DMS79 treated with DMSO at 0.1 percent for 48 hours (cell line): Measurements from ENCODE around the gene SLC8A1.
A peak's percentile ranks its signal among the peaks of the same experiment; 100 is the strongest.

Experiments
- DNase-seq: peaks from one replicate; lab custom pipeline; 2025; lab: John Stamatoyannopoulos, UW

SLC8A1 gene

DNA sequence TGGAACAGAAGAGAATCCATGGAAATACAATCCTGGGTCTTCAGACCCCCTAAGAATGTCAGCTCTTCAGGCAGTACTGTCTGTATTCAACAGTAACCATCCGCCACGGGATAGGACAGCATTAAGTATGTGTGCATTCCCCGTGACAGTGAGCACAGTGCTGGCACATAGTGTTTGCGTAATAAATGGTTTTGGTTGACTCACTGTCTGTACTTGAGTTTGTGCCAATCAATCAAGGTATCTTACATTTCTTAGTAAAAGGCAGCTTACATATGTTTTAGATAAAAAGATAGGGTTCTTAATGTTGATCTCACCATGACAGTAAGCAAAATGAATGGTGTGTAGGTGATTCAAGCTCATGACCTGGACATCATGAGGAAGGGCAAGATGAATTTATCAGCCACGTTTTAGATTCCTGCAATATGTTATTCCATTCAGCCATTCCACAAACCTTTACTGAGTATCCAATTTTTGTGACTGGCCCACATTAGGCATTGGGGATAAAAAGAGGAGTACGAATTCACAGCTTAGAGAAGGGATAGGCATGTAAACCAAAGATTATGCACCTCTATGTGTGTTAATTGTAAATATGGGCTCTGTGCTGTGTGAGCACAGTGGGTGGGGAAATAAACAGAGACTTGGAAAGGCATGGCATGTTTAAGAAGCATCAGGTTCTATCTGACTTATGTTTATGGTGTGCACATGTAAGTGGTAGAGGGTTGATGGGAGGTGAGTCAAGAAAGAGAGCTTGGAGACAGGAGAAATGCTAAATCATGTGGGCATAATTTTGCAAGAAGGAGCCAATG is 258.8 kb downstream of the SLC8A1 start:
- DNase-seq = no peak

DNA sequence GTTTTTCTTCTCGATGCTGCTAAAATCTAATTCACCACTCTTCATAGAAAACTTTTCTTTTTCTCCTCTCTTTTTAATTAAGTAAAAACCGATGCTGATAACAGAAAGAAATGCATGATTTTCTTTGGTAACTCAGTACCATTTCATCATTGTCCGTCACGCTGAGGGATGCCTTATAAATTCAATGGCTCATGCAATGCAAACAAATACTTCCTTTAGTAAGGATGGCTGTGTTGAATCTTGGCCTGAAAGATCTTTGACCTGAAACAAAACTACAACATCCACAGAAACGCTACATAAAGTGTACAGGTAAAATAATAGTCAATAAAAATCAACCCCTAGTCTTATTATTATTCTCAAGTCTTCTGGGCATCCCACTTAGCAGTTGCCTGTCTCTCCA is 261.4 kb downstream of the SLC8A1 start:
- DNase-seq = peak; percentile 26

DNA sequence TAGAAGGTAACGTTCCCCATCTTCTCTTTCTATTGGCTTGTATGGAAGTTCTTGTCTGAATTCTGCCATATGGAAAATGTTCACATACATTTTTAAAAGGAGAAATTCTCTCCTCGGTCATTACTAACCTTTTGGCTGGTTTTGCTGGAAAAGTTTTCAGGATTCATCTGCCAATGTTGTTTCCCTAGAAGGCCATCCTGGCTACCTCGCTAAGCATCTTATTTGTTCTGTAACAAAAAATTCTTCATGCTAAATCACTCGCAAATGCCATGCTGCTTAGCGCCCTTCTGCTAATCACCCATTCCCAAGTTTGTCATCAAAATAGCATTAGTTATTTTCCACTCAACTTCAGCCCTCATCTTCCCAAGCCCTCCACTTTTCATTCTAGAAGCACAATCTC is 262.0 kb downstream of the SLC8A1 start:
- no peak for DNase-seq

DNA sequence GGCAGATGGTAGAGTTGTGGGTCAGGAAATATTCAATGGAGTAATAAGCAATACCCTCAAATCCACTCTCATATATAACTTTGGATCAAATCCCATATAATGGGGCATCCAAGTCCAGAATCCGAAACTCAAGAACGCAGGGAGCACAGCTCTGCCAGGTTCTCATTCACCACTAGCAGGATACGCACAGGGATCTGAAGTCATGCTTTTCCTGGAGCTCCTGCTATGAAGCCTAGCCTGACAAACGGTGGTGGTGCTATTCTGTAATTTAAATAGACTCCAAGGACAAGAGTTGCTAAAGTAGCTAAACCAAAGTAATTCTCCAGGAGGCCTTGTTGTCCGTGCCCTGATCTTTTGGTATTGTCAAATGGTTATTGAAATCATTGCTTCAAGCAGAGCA is 264.8 kb downstream of the SLC8A1 start:
- DNase-seq = no peak

DNA sequence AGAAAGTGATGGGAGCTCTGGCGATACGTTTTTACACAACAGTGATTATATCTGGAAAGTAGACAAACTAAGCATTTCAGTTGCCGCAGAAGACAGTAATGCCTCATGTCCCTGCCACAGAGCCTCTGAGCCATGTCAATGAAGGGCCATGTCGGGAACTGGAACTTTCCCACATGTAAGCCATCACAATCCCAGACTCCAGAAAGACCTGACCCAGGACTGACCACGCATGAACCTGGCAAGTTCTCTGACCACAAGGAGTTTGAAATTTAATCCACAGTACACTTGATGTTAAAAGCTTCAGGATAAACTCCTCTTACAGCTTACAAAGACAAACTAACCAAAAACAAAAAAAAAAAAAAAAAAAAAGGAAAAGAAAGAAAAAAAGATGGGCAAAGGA is 267.3 kb downstream of the SLC8A1 start:
- DNase-seq = no peak

DNA sequence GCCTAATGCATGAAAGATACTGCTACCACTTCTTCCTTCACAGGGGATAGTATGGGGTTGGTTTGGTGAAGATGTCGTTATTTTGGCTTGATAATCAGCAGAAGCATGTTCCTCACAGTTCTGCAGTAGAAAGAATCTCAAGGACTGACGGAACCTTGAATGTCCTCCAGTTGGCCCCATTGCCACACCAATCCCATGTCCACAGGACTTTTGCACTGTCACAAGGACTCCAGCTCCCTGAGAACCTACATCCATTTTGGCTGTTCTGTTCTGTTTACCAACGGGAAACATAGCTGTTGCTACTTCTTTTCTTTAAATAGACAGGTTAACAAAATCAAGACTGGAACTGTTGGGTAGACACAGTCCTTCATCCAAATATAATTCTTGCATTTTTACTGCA is 270.0 kb downstream of the SLC8A1 start:
- no peak for DNase-seq

DNA sequence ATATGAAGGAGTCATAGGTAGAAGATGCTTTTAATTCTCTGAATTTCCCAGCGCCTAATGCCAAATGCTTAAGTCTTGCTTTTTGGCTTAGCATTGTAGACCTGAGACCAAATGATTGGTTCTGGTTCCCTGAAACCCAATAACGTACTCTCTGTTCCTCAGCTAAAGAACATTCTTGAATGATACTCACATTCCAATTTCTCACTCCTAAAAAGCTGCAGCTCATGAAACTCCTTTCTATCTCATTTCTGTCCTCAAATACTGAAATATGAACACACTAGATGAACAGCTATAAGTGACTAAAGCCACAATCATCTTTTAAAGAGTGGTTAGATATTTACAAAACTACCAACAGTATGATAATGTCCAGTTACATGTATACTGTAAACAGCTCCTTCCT is 272.1 kb downstream of the SLC8A1 start:
- DNase-seq = no peak

DNA sequence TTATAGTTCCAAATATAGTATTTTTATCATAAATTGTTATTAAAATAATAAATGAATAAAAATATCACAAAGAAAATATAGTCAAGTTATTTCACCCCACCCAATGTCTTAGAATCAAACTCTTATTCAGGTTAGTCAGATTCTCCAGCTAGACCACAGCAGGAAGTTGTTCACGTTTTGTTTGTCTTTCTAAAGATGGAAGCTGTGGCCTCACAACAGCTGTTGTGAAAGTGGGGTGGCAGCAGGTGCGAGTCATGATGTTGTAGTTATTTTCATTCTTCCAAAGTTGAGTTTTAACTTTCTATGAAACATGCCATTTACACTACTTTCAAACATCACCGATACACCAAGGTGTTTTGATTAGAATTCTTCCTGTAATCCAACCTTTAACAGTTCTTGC is 272.9 kb downstream of the SLC8A1 start:
- no peak for DNase-seq

DNA sequence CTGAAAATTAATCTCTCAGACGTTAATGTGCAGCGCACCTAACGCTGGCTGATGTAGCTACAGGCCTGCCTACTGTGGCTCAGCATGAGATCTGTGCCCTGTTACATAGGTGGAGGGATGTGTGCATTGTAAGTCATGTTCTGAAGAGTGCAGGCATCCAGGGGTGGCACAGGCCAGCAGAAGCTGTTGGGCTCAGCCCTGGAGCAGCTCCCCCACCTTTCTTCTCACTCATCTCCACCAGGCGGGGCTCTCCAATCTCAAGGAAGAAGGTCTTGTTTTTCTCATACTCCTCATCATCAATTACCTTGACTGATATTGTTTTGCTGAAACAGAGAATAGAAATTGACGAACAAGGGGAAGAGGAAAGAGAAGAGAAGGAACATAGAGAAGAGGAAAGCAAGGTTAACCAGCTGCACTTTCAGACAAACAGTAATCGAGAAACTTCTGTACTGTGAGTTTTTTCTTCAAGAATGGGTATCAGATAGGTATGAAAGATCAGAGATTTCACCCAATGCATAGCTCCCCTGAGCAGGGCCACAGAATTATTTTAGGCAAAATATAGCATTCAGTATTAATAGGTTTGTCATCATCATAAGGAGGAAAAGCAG is 273.6 kb downstream of the SLC8A1 start:
- DNase-seq = no peak

DNA sequence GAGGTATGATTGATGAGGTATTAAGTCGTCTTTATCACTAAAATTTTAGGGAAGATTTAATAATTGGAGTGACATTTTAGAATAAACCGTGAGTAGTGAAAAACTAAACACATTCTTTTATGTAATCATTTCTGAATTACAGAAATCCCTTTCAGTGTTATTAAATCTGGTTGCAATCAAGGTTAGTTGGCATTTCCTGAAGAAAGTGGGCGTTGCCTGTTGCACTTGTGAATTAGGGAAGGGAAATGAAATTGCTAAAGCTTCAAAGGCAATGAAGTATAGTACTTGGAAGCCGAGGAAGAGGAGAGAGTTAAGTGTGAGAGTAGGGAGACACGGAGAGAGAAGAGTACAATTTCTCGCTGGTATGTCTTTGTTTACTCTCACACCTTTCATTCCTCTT is 274.5 kb downstream of the SLC8A1 start:
- DNase-seq = no peak

DNA sequence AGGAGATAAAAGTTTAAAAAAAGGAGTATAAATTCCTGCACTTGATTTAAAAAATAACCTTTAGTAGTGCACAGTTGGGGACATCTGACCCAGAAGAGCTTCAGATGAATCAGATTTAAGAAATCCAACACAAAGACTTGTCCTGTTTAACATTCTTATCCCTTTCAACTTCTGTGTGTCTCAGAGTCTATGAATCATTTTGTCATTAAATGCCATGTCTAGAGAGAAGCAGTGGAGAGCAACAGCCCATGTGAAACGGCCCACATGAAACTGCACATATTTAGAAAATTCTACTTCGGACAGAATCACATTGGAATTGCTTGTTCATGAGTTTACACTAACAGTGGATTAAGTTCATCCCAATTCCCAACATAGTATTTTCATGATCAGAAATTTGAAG is 278.6 kb downstream of the SLC8A1 start:
- DNase-seq = no peak

DNA sequence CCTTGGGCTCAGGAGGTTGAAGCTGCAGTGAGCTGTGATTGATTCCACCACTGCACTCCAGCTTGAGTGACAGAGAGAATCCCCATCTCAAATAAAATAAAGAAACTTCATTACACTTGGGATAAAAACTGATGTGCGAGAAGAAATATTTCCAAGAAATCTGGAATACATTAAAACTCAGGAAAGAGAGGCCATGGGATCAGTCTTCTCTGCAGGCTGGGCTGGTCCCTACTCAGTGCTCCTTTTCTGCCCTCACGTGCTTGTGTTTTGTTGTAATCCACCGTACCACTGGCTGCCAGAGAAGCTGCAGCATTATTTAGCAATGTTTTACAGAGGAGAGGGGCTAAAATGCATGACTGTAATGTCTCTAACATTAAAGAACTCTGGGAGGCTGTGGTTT is 282.0 kb downstream of the SLC8A1 start:
- DNase-seq = no peak

DNA sequence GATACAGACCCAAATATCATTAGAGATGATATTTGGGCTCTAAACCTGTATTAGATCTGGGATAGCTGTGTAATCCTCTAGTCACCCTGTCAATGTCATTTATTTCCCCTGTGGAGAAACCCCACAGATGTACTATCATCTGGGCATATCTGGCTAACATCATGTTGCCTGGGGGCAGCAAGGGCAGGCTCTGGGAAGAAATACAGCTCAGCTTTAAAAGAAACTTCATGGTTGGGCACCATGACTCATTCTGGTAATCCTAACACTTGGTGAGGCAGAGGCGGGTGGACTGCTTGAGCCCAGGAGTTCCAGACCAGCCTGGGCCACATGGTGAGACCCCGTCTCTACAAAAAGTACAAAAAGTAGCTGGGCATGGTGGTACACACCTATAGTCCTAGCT is 282.5 kb downstream of the SLC8A1 start:
- DNase-seq = no peak

DNA sequence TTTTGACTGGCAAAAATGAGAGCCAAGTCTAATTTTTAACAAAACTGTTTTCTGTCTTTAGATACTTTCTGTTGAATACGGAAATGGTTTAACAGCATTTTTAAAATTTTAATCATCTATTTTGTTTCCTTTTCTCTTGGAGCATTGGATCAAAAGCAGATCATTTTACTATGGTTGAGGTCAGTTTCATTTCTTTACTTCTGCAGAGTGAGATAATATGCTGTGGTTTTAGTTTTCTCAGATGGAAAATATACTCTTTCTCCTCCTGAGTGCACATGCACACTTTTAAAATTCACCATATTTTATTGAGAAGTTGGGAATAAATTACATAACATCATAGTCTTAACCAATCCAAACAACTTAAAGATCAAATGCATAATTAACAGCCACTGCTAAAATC is 283.3 kb downstream of the SLC8A1 start:
- no peak for DNase-seq

DNA sequence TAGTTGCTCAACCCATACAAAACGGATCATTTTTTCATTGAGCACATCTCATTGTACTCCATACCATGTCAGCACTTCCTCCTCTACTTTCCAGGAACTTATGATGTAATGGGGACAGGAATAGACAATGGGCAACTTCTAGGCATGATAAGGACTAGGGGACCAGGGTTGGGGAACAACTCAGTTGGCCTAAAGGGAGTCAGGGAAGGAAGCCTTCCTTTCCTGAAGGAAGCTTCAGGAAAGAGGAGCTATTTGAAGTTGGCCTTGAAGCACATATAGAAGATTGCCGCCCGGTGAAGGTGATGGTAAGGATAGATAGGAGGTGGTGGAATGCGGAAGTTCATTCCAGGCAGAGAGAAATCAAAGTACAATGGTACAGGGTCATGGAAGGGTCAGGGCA is 283.9 kb downstream of the SLC8A1 start:
- DNase-seq = no peak

DNA sequence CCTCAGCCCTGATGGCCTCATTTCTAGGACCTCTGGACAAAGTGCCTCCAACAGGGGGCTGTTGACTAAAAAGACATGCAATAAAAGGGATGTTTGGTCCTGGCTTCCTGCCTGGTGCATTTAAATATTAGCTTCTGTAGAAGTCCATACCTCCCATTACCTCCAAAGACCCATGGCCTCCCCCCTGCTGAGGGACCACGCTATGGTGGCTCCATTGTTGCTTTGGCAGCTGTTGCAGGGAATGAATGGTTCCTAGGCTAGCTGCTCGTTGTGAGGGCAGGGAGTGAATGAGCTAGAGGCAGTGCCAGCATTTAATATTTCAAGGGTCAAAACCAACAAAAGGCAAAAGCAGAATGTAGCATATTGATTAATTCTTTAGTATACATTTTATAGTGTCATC is 285.9 kb downstream of the SLC8A1 start:
- no peak for DNase-seq

DNA sequence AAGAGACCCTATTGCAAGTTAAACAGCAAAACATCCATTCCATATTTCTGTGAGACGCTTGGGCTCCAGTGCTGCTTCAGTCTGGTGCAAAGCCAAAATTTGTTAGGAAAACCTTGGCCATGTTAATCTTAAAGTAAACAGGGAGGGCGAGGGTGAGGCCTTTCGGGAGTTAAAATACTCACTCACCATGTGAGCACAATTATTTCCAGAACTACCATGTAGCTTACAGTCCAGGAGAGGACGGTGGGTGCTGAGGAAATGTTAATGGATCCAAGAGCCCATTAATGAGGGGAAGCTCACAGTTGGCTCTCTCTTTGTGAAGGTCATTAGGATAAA is 286.4 kb downstream of the SLC8A1 start:
- no peak for DNase-seq

DNA sequence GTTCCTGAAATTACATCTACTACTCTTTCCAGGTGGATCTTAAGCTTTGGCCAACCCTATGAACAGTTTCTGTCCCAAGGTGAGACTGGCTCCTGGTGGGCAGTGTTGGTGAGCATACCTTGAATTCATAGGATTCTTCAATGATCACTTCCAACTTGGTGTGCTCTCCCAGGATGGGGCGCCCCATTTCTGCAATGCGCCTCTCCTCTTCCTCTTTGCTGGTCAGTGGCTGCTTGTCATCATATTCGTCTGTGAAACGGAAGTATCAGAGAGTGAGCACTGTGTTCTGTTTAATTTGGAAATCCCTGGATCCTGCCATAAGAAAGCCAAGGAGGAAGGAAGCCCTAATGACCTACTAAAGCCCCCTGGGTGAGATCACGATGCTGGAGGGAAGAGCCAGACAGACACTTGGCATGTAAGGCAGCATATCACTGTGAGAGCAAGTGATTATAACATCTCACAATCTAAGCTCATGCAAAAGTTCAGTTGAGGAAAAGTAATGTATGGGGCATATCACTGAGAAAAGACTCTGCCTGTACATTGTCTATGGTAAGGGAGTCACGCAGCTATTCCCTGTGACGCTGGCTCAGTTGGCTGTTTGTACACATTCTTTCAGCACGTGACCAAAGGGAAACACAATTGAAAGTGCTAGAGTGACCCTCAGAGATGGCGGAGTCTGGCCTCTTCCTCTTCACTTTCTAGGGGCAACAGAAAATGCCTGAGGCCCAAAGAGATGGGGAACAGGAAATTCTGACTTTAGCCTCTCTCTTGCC is 287.0 kb downstream of the SLC8A1 start:
- no peak for DNase-seq

DNA sequence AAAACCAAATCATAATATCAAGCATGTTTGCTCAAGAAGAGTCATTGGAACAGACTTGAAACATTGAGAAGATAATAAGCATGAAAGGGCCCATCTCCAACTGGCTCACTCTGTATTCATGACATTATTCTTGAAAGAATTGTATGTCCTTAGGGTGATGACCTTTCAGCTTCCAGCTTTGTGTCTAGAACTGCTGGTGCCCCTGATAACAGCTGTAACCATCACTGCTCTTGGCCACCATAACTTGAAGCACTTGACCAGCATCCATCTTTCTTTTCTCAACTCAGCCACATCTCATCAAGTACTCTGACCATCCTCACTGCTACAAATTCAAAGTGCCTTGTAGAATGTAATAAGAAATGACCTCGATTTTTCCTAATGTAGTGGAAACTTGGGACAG is 289.9 kb downstream of the SLC8A1 start:
- no peak for DNase-seq

DNA sequence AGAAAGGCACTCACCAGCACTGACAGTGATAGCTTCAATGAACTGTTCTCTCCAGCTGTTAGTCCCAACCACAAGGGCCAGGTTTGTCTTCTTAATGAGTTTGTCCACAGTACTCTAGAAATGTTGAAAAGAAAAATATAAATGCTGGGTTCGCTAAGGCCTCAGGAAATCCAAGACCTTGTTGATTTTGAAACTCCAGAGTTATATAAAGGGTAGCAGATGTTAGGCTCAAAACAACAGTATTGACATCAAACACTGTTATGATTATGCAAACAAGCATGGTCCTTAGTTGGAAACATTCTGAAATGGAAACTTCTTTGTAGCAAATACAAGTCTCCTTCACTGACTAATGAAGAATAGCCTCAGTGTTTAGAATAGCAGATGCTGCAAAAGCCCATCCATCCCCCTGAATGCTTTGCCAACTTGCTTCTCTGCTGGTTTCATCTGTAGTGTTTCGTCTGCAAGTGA is 291.1 kb downstream of the SLC8A1 start:
- DNase-seq = no peak

DNA sequence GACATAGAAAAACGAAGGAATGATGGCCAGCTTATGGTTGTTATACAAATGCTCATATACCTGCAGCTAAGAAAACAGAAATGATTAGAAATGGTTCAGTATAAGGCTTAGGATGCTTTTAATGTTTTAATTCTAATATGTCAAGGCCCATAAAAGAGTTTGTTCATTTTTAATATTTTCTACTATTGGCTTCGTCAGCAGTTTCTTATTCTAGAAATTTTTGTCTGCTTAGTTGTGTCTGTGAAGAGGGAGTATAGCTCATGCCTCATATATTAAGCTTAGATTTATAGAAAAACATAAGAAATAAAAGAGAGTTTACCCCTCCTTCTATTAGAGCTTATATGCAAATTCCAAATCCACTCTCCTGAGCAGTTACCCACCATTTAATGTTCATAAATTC is 292.6 kb downstream of the SLC8A1 start:
- no peak for DNase-seq

DNA sequence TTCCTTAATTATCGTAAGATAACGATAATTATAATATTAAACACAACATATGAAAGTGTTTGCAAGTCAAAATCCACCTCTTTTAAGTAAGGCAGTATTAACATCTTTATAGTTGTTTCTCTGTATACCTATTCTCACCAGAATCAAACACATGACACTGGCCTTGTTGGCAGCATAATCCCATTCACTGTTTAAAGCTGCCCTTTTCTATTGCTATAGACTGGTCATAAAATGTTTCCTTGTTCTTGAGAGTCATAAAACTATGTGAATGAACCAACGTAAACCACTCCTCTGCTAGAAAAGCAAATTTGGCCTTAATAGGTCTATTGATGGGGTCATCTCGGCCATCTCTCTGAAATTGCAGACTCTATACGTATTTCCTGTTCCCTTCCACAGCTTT is 293.1 kb downstream of the SLC8A1 start:
- DNase-seq = no peak

DNA sequence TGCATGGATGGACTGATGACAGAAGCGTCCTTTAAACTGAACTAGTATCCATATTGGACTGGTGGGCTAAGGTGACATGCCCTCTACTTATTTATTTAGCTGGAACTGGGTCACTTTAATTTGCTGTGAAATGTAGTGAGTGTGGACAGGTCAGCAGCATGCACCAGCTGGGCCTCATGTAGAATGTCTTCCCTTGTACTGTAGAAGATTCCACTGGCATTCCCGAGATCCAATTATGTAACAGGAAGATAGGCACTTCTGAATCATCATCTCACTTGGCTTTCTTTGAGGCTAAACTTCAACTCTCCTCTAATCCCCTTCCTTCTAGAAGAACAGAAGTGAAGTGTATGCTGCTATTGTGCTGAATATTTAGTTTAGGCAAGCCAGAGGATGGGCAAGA is 296.2 kb downstream of the SLC8A1 start:
- no peak for DNase-seq
